Measurements from ENCODE around the gene MEX3A. TPM values are rescaled to one million over a fixed set of nuclear protein-coding genes. Genes with fewer than 3 reads are reported as not detected.
A peak's percentile ranks its signal among the peaks of the same experiment; 100 is the strongest.

MEX3A gene
- total RNA-seq, 6 donors from 2014 or later = 0.26 to 2.0 (median 1.00) TPM; not detected in 1

GRCh38 chr1:156113282-156113950, 31.2 kb upstream of the MEX3A start:
- H3K27ac ChIP-seq = peak overlapping the region; percentile 93 to 98 (median 96)
- DNase-seq (no peak), ATAC-seq (ENCODE audit: low FRiP score in 2 of 2) (no peak)
- peaks cover 0 to 3% (median 0%) of the 10 kb centered on the region in 4 donors for H3K36me3 ChIP-seq
- no peaks in the 10 kb centered on the region for H3K9me3 ChIP-seq
- WGBS, 2 donors = 57 to 68% methylated on average over 4 of the region's 4 CpGs
- no peak overlapping the region for H3K4me3 ChIP-seq
- peaks cover 21 to 38% (median 28%) of the 10 kb centered on the region in 4 donors for H3K4me1 ChIP-seq
- H3K27me3 ChIP-seq = no peaks in the 10 kb centered on the region
- TF ChIP-seq EP300 (IDR thresholded peaks at IDR 0.05) = no peak
- TF ChIP-seq POLR2AphosphoS5 (IDR thresholded peaks at IDR 0.05) = no peak
- TF ChIP-seq CTCF (IDR thresholded peaks at IDR 0.05) = no peak
- TF ChIP-seq POLR2A (IDR thresholded peaks at IDR 0.05) = no peak

DNA sequence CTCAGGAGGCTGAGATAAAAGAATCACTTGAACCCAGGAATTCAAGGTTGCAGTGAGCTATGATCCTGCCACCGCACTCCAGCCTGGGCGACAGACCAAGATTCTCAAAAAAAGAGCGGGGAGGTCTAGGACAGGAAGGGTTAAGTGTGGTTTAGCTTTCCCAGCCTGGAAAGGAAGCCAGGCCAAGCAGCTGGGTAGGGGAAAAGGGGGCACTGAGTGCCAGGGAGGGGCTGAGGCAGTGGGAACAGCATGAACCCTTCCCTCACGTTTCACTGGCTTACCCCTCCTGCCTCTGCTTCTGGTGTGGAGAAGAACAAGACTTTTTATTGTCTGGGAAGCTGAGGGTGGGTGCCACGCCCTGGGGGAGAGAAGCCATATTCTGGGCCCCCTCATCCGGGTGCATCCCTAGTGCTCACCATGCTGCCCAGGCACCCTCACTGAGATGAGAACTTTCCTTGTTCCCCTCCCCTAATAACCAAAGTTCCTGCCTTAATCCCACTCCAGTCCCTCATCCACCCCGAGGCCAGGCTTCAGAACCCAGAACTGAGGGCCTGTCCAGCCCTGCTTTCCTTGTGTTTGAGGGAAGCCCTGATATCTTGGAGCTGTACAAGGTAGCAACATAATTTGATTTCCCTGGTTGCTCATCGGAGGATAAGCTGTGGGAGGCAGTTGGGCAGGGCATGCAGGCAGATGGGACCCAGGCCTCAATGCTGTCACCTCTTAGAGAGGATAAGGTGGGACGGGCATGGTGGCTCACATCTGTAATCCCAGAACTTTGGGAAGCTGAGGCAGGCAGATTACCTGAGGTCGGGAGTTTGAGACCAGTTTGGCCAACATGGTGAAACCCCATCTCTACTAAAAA, 30.2 kb upstream of the MEX3A start:
- ATAC-seq (ENCODE audit: low FRiP score in 2 of 2) (no peak), DNase-seq (no peak)
- Histone ChIP-seq H3K4me1 (peaks cover 14 to 29% (median 19%) of the 10 kb centered on the region in 4 donors), H3K27me3 (no peaks in the 10 kb centered on the region), H3K4me3 (no peak overlapping the region), H3K27ac (peak overlapping the region in 3 of 4 donors; percentile 8 to 94 (median 71)), H3K9me3 (no peaks in the 10 kb centered on the region), H3K36me3 (no peaks in the 10 kb centered on the region)
- TF ChIP-seq CTCF (IDR thresholded peaks at IDR 0.05) = no peak
- no peak for TF ChIP-seq POLR2AphosphoS5 (IDR thresholded peaks at IDR 0.05)
- no peak for TF ChIP-seq POLR2A (IDR thresholded peaks at IDR 0.05)
- no peak for TF ChIP-seq EP300 (IDR thresholded peaks at IDR 0.05)
- WGBS, 2 donors = 67 to 75% methylated on average over 10 of the region's 10 CpGs

GRCh38 chr1:156111355-156111962, 29.2 kb upstream of the MEX3A start:
- Histone ChIP-seq H3K9me3 (no peaks in the 10 kb centered on the region), H3K4me1 (peaks cover 14 to 28% (median 21%) of the 10 kb centered on the region in 4 donors), H3K4me3 (no peak overlapping the region), H3K27ac (no peak overlapping the region), H3K27me3 (no peaks in the 10 kb centered on the region), H3K36me3 (no peaks in the 10 kb centered on the region)
- WGBS, 2 donors = 82 to 94% methylated on average over 4 of the region's 4 CpGs
- DNase-seq = no peak
- no peak for ATAC-seq (ENCODE audit: low FRiP score in 2 of 2)
- TF ChIP-seq POLR2AphosphoS5 (IDR thresholded peaks at IDR 0.05) = no peak
- no peak for TF ChIP-seq EP300 (IDR thresholded peaks at IDR 0.05)
- no peak for TF ChIP-seq POLR2A (IDR thresholded peaks at IDR 0.05)
- TF ChIP-seq CTCF (IDR thresholded peaks at IDR 0.05) = no peak

GRCh38 chr1:156110252-156110651, 28.0 kb upstream of the MEX3A start:
- TF ChIP-seq POLR2AphosphoS5 (IDR thresholded peaks at IDR 0.05) = no peak
- TF ChIP-seq CTCF (IDR thresholded peaks at IDR 0.05) = no peak
- TF ChIP-seq EP300 (IDR thresholded peaks at IDR 0.05) = no peak
- no peak for TF ChIP-seq POLR2A (IDR thresholded peaks at IDR 0.05)
- DNase-seq = no peak
- Histone ChIP-seq H3K9me3 (no peaks in the 10 kb centered on the region), H3K4me1 (peaks cover 22 to 34% (median 28%) of the 10 kb centered on the region in 4 donors), H3K27me3 (no peaks in the 10 kb centered on the region), H3K4me3 (no peak overlapping the region), H3K36me3 (no peaks in the 10 kb centered on the region), H3K27ac (no peak overlapping the region)
- no peak for ATAC-seq (ENCODE audit: low FRiP score in 2 of 2)
- 62 to 73% methylated on average over 2 of the region's 2 CpGs for WGBS, 2 donors
